HCT116 (cell line): ENCODE data around the gene TOM1. TPM values are rescaled to one million over a fixed set of nuclear protein-coding genes. Genes with fewer than 3 reads are reported as not detected.

Experiments used
- ATAC-seq: fragments of 200-7000 bp; cut with Tn5 transposase; 2 replicates; pipeline ENCODE4 v1.9.1; 2020; ENCODE audit warnings: mild to moderate bottlenecking, moderate library complexity
- BruUV-seq: library from RNA; stranded (reverse); fragments of 400-500 nt; replicated peaks from 2 replicates; lab custom pipeline; 2021; lab: Mats Ljungman, UMichigan
- CTCF ChIA-PET: fragments of 300-600 bp; sonication (Branson Sonifier 250); formaldehyde crosslinking; loops from one replicate; lab custom pipeline; 2021; ENCODE audit warnings: antibody characterized with exemption; lab: Charles Lee
- POLR2A ChIA-PET: fragments of 300-600, 350-600 bp; sonication (Branson Sonifier 250); formaldehyde crosslinking; loops from one replicate; lab custom pipeline; 2021; ENCODE audit warnings: antibody characterized with exemption; lab: Charles Lee
- RAD21 ChIA-PET, 2 experiments: fragments of 300-600 bp; sonication (Branson Sonifier 250); formaldehyde crosslinking; loops; one replicate each; lab custom pipeline; 2023; ENCODE audit warnings: low total read pairs in 2 of 2; ENCODE audit not compliant: uncharacterized antibody in 2 of 2, unreplicated experiment in 2 of 2, low non-redundant PET in 1 of 2; lab: Charles Lee
- DNase-seq: peaks from one replicate; pipeline ENCODE4 v3.0.0-alpha.2; 2010; ENCODE audit warnings: low read depth, low spot score
- H2AFZ ChIP-seq: fragments of 200-600 bp; shearing (Covaris generic), sonication (generic); 2 replicates; pipeline ENCODE4 v1.6.1; 2017; ENCODE audit warnings: low read depth, mixed run types, mixed read lengths, antibody characterized with exemption, low read length; ENCODE audit not compliant: poor library complexity, severe bottlenecking
- H3K27ac ChIP-seq: 2 replicates; pipeline ENCODE4 v1.5.1; 2012; ENCODE audit warnings: low read depth, low read length
- H3K27me3 ChIP-seq: fragments of 200-600 bp; sonication (generic); 2 replicates; pipeline ENCODE4 v1.6.1; 2016; ENCODE audit warnings: mixed run types, low read length, mixed read lengths; ENCODE audit not compliant: insufficient read depth
- H3K36me3 ChIP-seq, 2 experiments: fragments of 200-500 bp in 1 of 2; fragments of 200-600 bp in 1 of 2; sonication (Bioruptor generic) in 1 of 2; sonication (generic) in 1 of 2; 2 replicates each; pipeline versions ENCODE4 v1.5.1 to v1.6.1; 2014 to 2016; ENCODE audit warnings: low read length in 2 of 2, inconsistent platforms in 1 of 2, mixed read lengths in 1 of 2, mixed run types in 1 of 2; ENCODE audit not compliant: insufficient read depth in 2 of 2, control insufficient read depth in 1 of 2
- H3K4me1 ChIP-seq, 2 experiments: fragments of 200-600 bp in 1 of 2; sonication (generic) in 1 of 2; 2 replicates each; pipeline versions ENCODE4 v1.5.1 to v1.6.1; 2012 to 2017; ENCODE audit warnings: low read length in 2 of 2, inconsistent platforms in 1 of 2, mild to moderate bottlenecking in 1 of 2, mixed read lengths in 1 of 2, mixed run types in 1 of 2, moderate library complexity in 1 of 2; ENCODE audit not compliant: insufficient read depth in 2 of 2, control insufficient read depth in 1 of 2
- H3K4me2 ChIP-seq: fragments of 200-600 bp; sonication (generic); 2 replicates; pipeline ENCODE4 v1.6.1; 2017; ENCODE audit warnings: mixed run types, low read length, mixed read lengths
- H3K4me3 ChIP-seq, 2 experiments: fragments of 200-600 bp in 1 of 2; sonication (generic) in 1 of 2; replicated peaks in 1 of 2; 2 replicates each; pipeline ENCODE4 v1.5.1; 2011 to 2016; ENCODE audit warnings: low read length in 2 of 2, control low read depth in 1 of 2, low read depth in 1 of 2, mild to moderate bottlenecking in 1 of 2, mixed read lengths in 1 of 2, mixed run types in 1 of 2
- H3K79me2 ChIP-seq: fragments of 200-600 bp; sonication (generic); 2 replicates; pipeline ENCODE4 v1.6.1; 2017; ENCODE audit warnings: mild to moderate bottlenecking, mixed run types, low read length, moderate library complexity, mixed read lengths; ENCODE audit not compliant: insufficient read depth
- H3K9ac ChIP-seq: fragments of 200-600 bp; sonication (generic); 2 replicates; pipeline ENCODE4 v1.6.1; 2016; ENCODE audit warnings: low read length, mixed read lengths
- H3K9me2 ChIP-seq: fragments of 200-600 bp; sonication (generic), shearing (Covaris generic); 2 replicates; pipeline ENCODE4 v1.6.1; 2017; ENCODE audit warnings: mixed run types, mild to moderate bottlenecking, moderate library complexity; ENCODE audit not compliant: insufficient read depth
- H3K9me3 ChIP-seq, 2 experiments: fragments of 200-500 bp in 1 of 2; fragments of 200-600 bp in 1 of 2; sonication (Bioruptor generic) in 1 of 2; sonication (generic) in 1 of 2; 2 replicates each; pipeline ENCODE4 v1.6.1; 2014 to 2017; ENCODE audit warnings: low read length in 2 of 2, mixed read lengths in 2 of 2, inconsistent platforms in 1 of 2, low read depth in 1 of 2, mild to moderate bottlenecking in 1 of 2, mixed run types in 1 of 2, moderate library complexity in 1 of 2; ENCODE audit not compliant: control insufficient read depth in 1 of 2, insufficient read depth in 1 of 2
- H4K20me1 ChIP-seq: fragments of 200-600 bp; sonication (generic), shearing (Covaris generic); 2 replicates; pipeline ENCODE4 v1.6.1; 2017; ENCODE audit warnings: mixed run types, mild to moderate bottlenecking, moderate library complexity; ENCODE audit not compliant: insufficient read depth
- CEBPB ChIP-seq: IDR thresholded peaks from 2 replicates; pipeline ENCODE4 v1.6.1; 2012; ENCODE audit warnings: low read depth
- CTCF ChIP-seq, 3 experiments: fragments of 200-600 bp in 1 of 3; sonication (generic) in 1 of 3; IDR thresholded peaks in 2 of 3; conservative IDR thresholded peaks in 1 of 3; 2 replicates each; pipeline ENCODE4 v1.5.1; 2012 to 2017; ENCODE audit warnings: low read depth in 2 of 3, low read length in 2 of 3, antibody characterized with exemption in 1 of 3, borderline replicate concordance in 1 of 3, control low read depth in 1 of 3, mild to moderate bottlenecking in 1 of 3, mixed read lengths in 1 of 3, mixed run types in 1 of 3, moderate library complexity in 1 of 3; ENCODE audit not compliant: insufficient read depth in 1 of 3
- EZH2 ChIP-seq: fragments of 200-600 bp; sonication (generic); IDR thresholded peaks from 2 replicates; pipeline ENCODE4 v1.6.1; 2017; ENCODE audit warnings: antibody characterized with exemption, mixed run types
- FOSL1 ChIP-seq: IDR thresholded peaks from 2 replicates; pipeline ENCODE4 v1.6.1; 2012; ENCODE audit warnings: low read depth
- JUND ChIP-seq: IDR thresholded peaks from 2 replicates; pipeline ENCODE4 v1.6.1; 2012
- RAD21 ChIP-seq: IDR thresholded peaks from 2 replicates; pipeline ENCODE4 v1.6.1; 2012; ENCODE audit warnings: low read depth, mild to moderate bottlenecking
- intact Hi-C: fragments of 100-400 bp; cut with micrococcal nuclease; formaldehyde crosslinking; loops from 2 replicates; pipeline ENCODE4 v1.10.0; 2022
- total RNA-seq: library from RNA; stranded (reverse); gene quantifications from one replicate; pipeline ENCODE4 v1.2.1, GENCODE V29; 2021; ENCODE audit not compliant: unreplicated experiment

TOM1 gene
- total RNA-seq, 1 experiment from 2014 or later: 18.0 TPM

GRCh38 chr22:35313311-35314121 lies 13.8 kb downstream of the TOM1 start (continued):
- TF ChIP-seq CEBPB (no peak), FOSL1 (no peak)

DNA sequence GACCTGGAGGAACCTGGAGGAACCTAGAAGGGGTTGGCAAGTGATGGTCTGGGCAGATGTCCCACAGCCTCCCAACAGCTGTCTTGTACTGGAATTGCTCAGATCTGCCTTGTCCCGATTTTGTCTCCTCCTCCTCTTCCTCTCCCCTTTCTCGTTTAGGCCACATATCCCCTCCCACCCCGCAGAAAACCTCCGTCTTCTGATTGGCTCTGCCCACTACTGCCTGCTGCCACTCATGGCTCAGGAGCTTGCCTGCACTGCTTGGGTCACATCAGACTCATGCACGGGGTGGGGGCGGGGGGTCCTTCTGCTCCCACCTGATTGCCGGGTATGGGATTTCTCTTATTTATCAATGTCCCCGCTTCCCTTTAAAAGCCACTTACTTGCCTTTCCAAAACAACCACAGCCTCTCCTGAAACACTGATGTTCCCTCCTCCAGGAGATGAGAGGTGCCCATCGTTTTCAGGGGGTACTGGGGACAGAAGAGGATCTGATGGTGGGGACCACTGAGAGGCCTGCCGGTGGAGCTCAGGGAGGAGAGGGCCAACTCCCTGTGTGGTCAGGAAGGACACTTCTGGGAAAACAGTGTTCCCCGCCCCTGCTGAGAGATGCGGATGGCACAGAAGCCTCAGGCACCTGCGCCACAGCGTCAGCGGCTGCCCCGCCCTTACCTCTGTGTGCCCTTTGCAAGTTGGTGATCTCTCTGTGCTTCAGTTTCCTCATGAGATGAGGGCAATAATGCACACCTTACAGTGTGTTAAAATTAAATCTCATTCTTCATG lies 14.7 kb downstream of the TOM1 start:
- no peak; the same call in 1 of the 2 replicates for ATAC-seq
- Histone ChIP-seq H3K36me3 (no peaks in the 10 kb centered on the region), H3K9me3 (no peaks in the 10 kb centered on the region), H4K20me1 (no peaks in the 10 kb centered on the region), H3K4me3 (no peak overlapping the region), H3K27ac (no peak overlapping the region), H3K79me2 (0 out of 2 replicates have a peak, but pooled peaks cover 2% of the 10 kb centered on the region), H2AFZ (no peak overlapping the region), H3K9me2 (no peaks in the 10 kb centered on the region), H3K4me1 (peaks cover 27 to 45% of the 10 kb centered on the region in 2 experiments), H3K27me3 (no peaks in the 10 kb centered on the region), H3K9ac (no peak overlapping the region), H3K4me2 (no peak overlapping the region)
- RAD21 ChIA-PET: no interaction called here
- no TSS peak for BruUV-seq
- no peak for DNase-seq
- intact Hi-C loops: no loop called here
- CTCF ChIA-PET: no interaction called here
- POLR2A ChIA-PET: no interaction called here
- no peak for TF ChIP-seq RAD21
- no peak for TF ChIP-seq JUND
- TF ChIP-seq EZH2: no peak
- no peak for TF ChIP-seq CTCF (IDR thresholded peaks at IDR 0.05 in 2 of 3, conservative IDR thresholded peaks at IDR 0.05 in 1 of 3; ENCODE audit: borderline replicate concordance in 1 of 3, insufficient read depth in 1 of 3, low read depth in 2 of 3, low read length in 2 of 3)
